HepG2 (cell line): Measurements from ENCODE around the gene GABRG3. TPM values are rescaled to one million over a fixed set of nuclear protein-coding genes. Genes with fewer than 3 reads are reported as not detected.

Experiments used
- ATAC-seq: fragments of 200-7000 bp; cut with Tn5 transposase; 3 replicates; pipeline ENCODE4 v1.9.1; 2020; ENCODE audit warnings: mild to moderate bottlenecking, moderate library complexity
- BruUV-seq: library from RNA; stranded (reverse); fragments of 400-500 nt; replicated peaks from 2 replicates; lab custom pipeline; 2021; lab: Mats Ljungman, UMichigan
- CTCF ChIA-PET: fragments of 300-600 bp; formaldehyde crosslinking; extraction: SDS; loops from one replicate; lab custom pipeline; 2021; ENCODE audit warnings: low total read pairs, inconsistent platforms, low intra/inter-chr PET ratio; lab: Yijun Ruan, JAX
- POLR2A ChIA-PET: fragments of 350-600 bp; sonication (Branson Sonifier 250); formaldehyde crosslinking; loops from one replicate; lab custom pipeline; 2020; ENCODE audit warnings: antibody characterized with exemption, inconsistent platforms; lab: Yijun Ruan, JAX
- DNase-seq: peaks from one replicate; pipeline ENCODE4 v3.0.0-alpha.2; 2015; ENCODE audit warnings: low spot score
- FAIRE-seq: peaks from 3 replicates; lab custom pipeline; 2011; peaks lifted over from hg19 to GRCh38; lab: Jason Lieb, UNC
- H2AFZ ChIP-seq: one replicate; pipeline ENCODE4 v1.6.1; 2011; ENCODE audit warnings: low read length, inconsistent platforms
- H3K27ac ChIP-seq: fragments of 300-600 bp; 3 replicates; pipeline ENCODE4 v1.8.0; 2011; ENCODE audit warnings: mixed run types, mild to moderate bottlenecking, mixed read lengths, low read length, inconsistent platforms; ENCODE audit not compliant: insufficient read depth; ENCODE audit errors: extremely low read length
- H3K27me3 ChIP-seq, 2 experiments: fragments of 200-600 bp in 1 of 2; 2 replicates in 1 of 2; 3 replicates in 1 of 2; pipeline versions ENCODE4 v1.6.0 to v1.8.0; 2011; ENCODE audit warnings: low read length in 2 of 2, mild to moderate bottlenecking in 2 of 2, moderate library complexity in 2 of 2, inconsistent platforms in 1 of 2; ENCODE audit not compliant: insufficient read depth in 2 of 2, control insufficient read depth in 1 of 2
- H3K36me3 ChIP-seq, 2 experiments: fragments of 200-600 bp in 1 of 2; replicated peaks in 1 of 2; 2 replicates in 1 of 2; 3 replicates in 1 of 2; pipeline versions ENCODE4 v1.5.1 to v1.8.0; 2011; ENCODE audit warnings: low read length in 2 of 2, inconsistent platforms in 1 of 2; ENCODE audit not compliant: insufficient read depth in 2 of 2, control insufficient read depth in 1 of 2
- H3K4me1 ChIP-seq: 2 replicates; pipeline ENCODE4 v1.5.1; 2012; ENCODE audit warnings: low read length, inconsistent platforms; ENCODE audit not compliant: insufficient read depth
- H3K4me2 ChIP-seq: 2 replicates; pipeline ENCODE4 v1.6.0; 2011; ENCODE audit warnings: low read depth, low read length, inconsistent platforms
- H3K4me3 ChIP-seq, 3 experiments: fragments of 200-600 bp in 1 of 3; sonication (generic), shearing (Covaris generic) in 1 of 3; replicated peaks in 1 of 3; 2 replicates each; pipeline ENCODE4 v1.5.1; 2011 to 2016; ENCODE audit warnings: low read length in 3 of 3, inconsistent platforms in 2 of 3, low read depth in 2 of 3, mild to moderate bottlenecking in 2 of 3, control low read depth in 1 of 3, mixed read lengths in 1 of 3; ENCODE audit not compliant: insufficient read depth in 1 of 3
- H3K79me2 ChIP-seq: one replicate; pipeline ENCODE4 v1.6.1; 2011; ENCODE audit warnings: low read length, inconsistent platforms; ENCODE audit not compliant: insufficient read depth
- H3K9ac ChIP-seq: 2 replicates; pipeline ENCODE4 v1.6.0; 2011; ENCODE audit warnings: mild to moderate bottlenecking, low read depth, low read length, inconsistent platforms; ENCODE audit not compliant: insufficient read depth
- H3K9me3 ChIP-seq: 2 replicates; pipeline ENCODE4 v1.5.1; 2012; ENCODE audit warnings: mild to moderate bottlenecking, low read length
- H4K20me1 ChIP-seq: 2 replicates; pipeline ENCODE4 v1.6.0; 2011; ENCODE audit warnings: inconsistent platforms, mild to moderate bottlenecking, low read length, moderate library complexity; ENCODE audit not compliant: insufficient read depth
- JUND ChIP-seq: sonication (generic); formaldehyde crosslinking; IDR thresholded peaks from 2 replicates; pipeline ENCODE4 v1.8.0; 2022; ENCODE audit warnings: mild to moderate bottlenecking, missing genetic modification reagents
- ZEB1 ChIP-seq: IDR thresholded peaks from 2 replicates; pipeline ENCODE4 v1.6.1; 2012; ENCODE audit warnings: mild to moderate bottlenecking, low read depth, inconsistent platforms; ENCODE audit not compliant: insufficient replicate concordance
- ZNF124 ChIP-seq: sonication (generic); formaldehyde crosslinking; IDR thresholded peaks from 2 replicates; pipeline ENCODE4 v1.4.0; 2020; ENCODE audit warnings: missing genetic modification reagents
- ZNF546 ChIP-seq: sonication (generic); formaldehyde crosslinking; conservative IDR thresholded peaks from 2 replicates; pipeline ENCODE4 v1.8.1; 2023; ENCODE audit warnings: mild to moderate bottlenecking, missing genetic modification reagents
- WGBS: methylation state at CpG from one replicate; pipeline ENCODE4 v1.1.6; 2017; ENCODE audit warnings: low lambda C conversion rate; 5-methylcytosine and 5-hydroxymethylcytosine counted together
- in situ Hi-C: cut with HindIII; loops from 2 replicates; pipeline ENCODE4 v1.10.0; 2017; ENCODE audit warnings: low pct_unique_long_range_greater_than_20kb; ENCODE audit not compliant: extremely low pct_ligation_motif_present
- intact Hi-C: fragments of 100-400 bp; cut with micrococcal nuclease; formaldehyde crosslinking; loops from one replicate; pipeline ENCODE4 v1.10.0; 2022; ENCODE audit not compliant: unreplicated experiment
- polyA plus RNA-seq, 8 experiments: library from polyadenylated mRNA; depleted of rRNA in 3 of 8; stranded (reverse) in 7 of 8; unstranded in 1 of 8; fragments of >200 nt; fragmentation: Illumina TruSeq in 4 of 8; extraction: Trizol in 4 of 8; gene quantifications; 2 replicates each; pipeline versions ENCODE4 v1.2.1 to v1.2.3, GENCODE V29; 2011 to 2016; ENCODE audit warnings: low read depth in 4 of 8, missing spikeins in 1 of 8, mixed read lengths in 1 of 8; ENCODE audit not compliant: insufficient read depth in 1 of 8
- total RNA-seq, 5 experiments: library from RNA; depleted of rRNA; stranded (reverse); fragments of >200 nt; fragmentation: Illumina TruSeq; extraction: Trizol; gene quantifications; 2 replicates each; pipeline ENCODE4 v1.2.3, GENCODE V29; 2016; ENCODE audit warnings: low read depth in 1 of 5
- TF ChIP-seq, protein P1 (sequence below), 2 experiments: sonication (generic) in 1 of 2; formaldehyde crosslinking in 1 of 2; IDR thresholded peaks; 2 replicates each; pipeline versions ENCODE4 v1.4.0 to v1.6.1; 2016 to 2020; ENCODE audit warnings: borderline replicate concordance in 1 of 2, low read depth in 1 of 2, mild to moderate bottlenecking in 1 of 2, missing genetic modification reagents in 1 of 2

The GABRG3 gene
- total and polyA plus RNA-seq, 2 of the 13 experiments (the other 11 are each of a cell fraction or from before 2014, with no cell fraction given): not detected

DNA sequence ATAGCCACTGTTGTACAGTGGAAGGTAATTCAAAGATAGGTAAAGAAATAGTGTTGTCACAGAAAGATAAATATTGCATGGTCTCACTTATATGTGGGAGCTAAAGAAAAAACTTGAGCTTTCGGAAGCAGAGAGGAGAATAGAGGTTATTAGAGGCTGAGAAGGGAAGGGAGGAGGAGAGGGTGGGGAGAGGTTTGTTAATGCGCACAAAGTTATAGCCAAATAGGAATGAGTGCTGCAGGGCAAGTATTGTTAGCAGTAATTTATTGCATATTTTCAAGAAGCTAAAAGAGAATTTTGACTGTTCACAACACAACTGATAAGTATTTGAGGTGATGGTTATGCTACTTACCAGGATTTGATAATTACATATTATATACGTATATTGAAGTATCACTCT lies 154.2 kb downstream of the GABRG3 start:
- no TSS peak for BruUV-seq

DNA sequence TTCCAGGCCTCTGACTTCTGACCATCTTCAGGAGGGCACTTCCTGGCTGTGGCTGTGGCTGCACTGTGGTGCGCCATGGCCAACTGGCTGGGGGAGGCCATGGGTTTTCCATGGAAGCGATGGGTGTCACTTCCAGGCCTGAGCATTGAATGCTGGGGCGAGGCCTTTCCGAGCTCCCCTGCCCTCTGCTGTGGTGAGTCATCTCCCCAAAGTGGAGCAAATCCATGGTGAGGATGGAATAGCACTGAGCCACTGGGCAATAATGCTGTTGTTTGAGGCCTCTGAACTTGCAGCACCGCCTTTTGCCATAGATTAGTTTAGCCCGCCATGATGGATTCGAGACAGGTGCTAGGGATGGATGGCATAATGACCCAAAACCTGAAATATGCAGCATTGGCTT lies 155.5 kb downstream of the GABRG3 start:
- ATAC-seq (no peak), FAIRE-seq (no peak), DNase-seq (no peak)
- Histone ChIP-seq H4K20me1 (no peaks in the 10 kb centered on the region), H2AFZ (no peak overlapping the region), H3K79me2 (no peaks in the 10 kb centered on the region), H3K27ac (no peak overlapping the region), H3K27me3 (no peaks in the 10 kb centered on the region), H3K4me2 (no peak overlapping the region), H3K36me3 (no peaks in the 10 kb centered on the region), H3K4me1 (no peaks in the 10 kb centered on the region), H3K9me3 (peaks cover 12% of the 10 kb centered on the region; the same call in 1 of the 2 replicates), H3K4me3 (no peak overlapping the region), H3K9ac (no peak overlapping the region)
- ChIA-PET POLR2A (no interaction called here), CTCF (no interaction called here)
- TF ChIP-seq, protein P1, sequence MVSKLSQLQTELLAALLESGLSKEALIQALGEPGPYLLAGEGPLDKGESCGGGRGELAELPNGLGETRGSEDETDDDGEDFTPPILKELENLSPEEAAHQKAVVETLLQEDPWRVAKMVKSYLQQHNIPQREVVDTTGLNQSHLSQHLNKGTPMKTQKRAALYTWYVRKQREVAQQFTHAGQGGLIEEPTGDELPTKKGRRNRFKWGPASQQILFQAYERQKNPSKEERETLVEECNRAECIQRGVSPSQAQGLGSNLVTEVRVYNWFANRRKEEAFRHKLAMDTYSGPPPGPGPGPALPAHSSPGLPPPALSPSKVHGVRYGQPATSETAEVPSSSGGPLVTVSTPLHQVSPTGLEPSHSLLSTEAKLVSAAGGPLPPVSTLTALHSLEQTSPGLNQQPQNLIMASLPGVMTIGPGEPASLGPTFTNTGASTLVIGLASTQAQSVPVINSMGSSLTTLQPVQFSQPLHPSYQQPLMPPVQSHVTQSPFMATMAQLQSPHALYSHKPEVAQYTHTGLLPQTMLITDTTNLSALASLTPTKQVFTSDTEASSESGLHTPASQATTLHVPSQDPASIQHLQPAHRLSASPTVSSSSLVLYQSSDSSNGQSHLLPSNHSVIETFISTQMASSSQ (IDR thresholded peaks at IDR 0.05; ENCODE audit: low read depth): no peak
- TF ChIP-seq, protein P1 (CRISPR knock-in tag; IDR thresholded peaks at IDR 0.05; ENCODE audit: borderline replicate concordance): no peak
- in situ Hi-C loops (no loop called here), intact Hi-C loops (no loop called here)
- no TSS peak for BruUV-seq
- 9% methylated on average over 4 of the region's 7 CpGs for WGBS

More for the DNA sequence above, 154.2 kb downstream of the GABRG3 start:
- POLR2A ChIA-PET: no interaction called here
- WGBS: 16% methylated on average over 3 of the region's 3 CpGs
- Histone ChIP-seq H3K4me2 (no peak overlapping the region), H3K79me2 (no peaks in the 10 kb centered on the region), H4K20me1 (no peaks in the 10 kb centered on the region), H3K27me3 (no peaks in the 10 kb centered on the region), H2AFZ (no peak overlapping the region), H3K27ac (no peak overlapping the region), H3K36me3 (no peaks in the 10 kb centered on the region)
- CTCF ChIA-PET: no interaction called here
- no peak for FAIRE-seq
- in situ Hi-C loops: no loop called here
- TF ChIP-seq ZNF124: no peak
- no peak for TF ChIP-seq ZEB1
- no peak for TF ChIP-seq ZNF546 (CRISPR knock-in tag)
- no peak for TF ChIP-seq JUND (CRISPR knock-in tag)
- TF ChIP-seq, all 625 proteins: peak for 0
- Histone ChIP-seq H3K9me3 (peaks cover 19% of the 10 kb centered on the region; the same call in 1 of the 2 replicates), H3K4me1 (no peaks in the 10 kb centered on the region), H3K4me3 (no peak overlapping the region), H3K9ac (no peak overlapping the region)
- ATAC-seq (no peak), DNase-seq (no peak)
- intact Hi-C loops: no loop called here
